ENCODE data around the gene ASB10. TPM values are rescaled to one million over a fixed set of nuclear protein-coding genes. Genes with fewer than 3 reads are reported as not detected.

ASB10 gene
- total and polyA plus RNA-seq, 2 of the 8 experiments (the other 6 are each of a cell fraction or from before 2014, with no cell fraction given) = not detected

GRCh38 chr7:151213826-151214225, 26.8 kb upstream of the ASB10 start:
- Histone ChIP-seq H3K18ac (ENCODE audit: extremely low read depth, low read length) (no peak overlapping the region), H3K14ac (ENCODE audit: insufficient read length) (no peak overlapping the region), H2BK120ac (replicated peaks; ENCODE audit: low read depth, low read length) (no peak overlapping the region), H3K9me3 (ENCODE audit: insufficient read depth in 2 of 2, low read depth in 1 of 2, low read length in 1 of 2) (no peaks in the 10 kb centered on the region), H3K9ac (replicated peaks in 1 of 4; ENCODE audit: extremely low read depth in 1 of 4, low read depth in 3 of 4, low read length in 3 of 4) (no peak overlapping the region), H2AK5ac (ENCODE audit: low read depth, low read length) (no peak overlapping the region), H3K56ac (replicated peaks; ENCODE audit: insufficient read length, low read depth, low read length) (no peak overlapping the region), H4K5ac (ENCODE audit: insufficient read length, low read depth, low read length) (no peak overlapping the region), H3K27me3 (replicated peaks in 1 of 4; ENCODE audit: control insufficient read depth in 3 of 4, extremely low read depth in 1 of 4, insufficient read depth in 3 of 4, low read length in 3 of 4) (no peaks in the 10 kb centered on the region), H3K4ac (replicated peaks; ENCODE audit: insufficient read length, low read depth, low read length) (no peak overlapping the region), H4K91ac (replicated peaks; ENCODE audit: insufficient read length, low read length) (no peak overlapping the region), H3K27ac (ENCODE audit: low read depth, low read length) (no peak overlapping the region), H3K23ac (ENCODE audit: insufficient read length) (no peak overlapping the region), H3K4me2 (ENCODE audit: insufficient read depth in 1 of 2, low read depth in 2 of 2, low read length in 2 of 2) (no peak overlapping the region), H2BK15ac (ENCODE audit: low read length) (no peak overlapping the region), H2BK5ac (ENCODE audit: low read depth, low read length) (no peak overlapping the region), H4K8ac (ENCODE audit: extremely low read depth, insufficient read depth, low read length) (no peak overlapping the region; the same call in 1 of the 2 replicates), H4K20me1 (replicated peaks in 1 of 2; ENCODE audit: control insufficient read depth in 1 of 2, insufficient read depth in 2 of 2, low read length in 2 of 2) (peaks cover 5 to 6% of the 10 kb centered on the region in 2 experiments), H3K4me1 (replicated peaks in 1 of 4; ENCODE audit: control insufficient read depth in 3 of 4, insufficient read depth in 4 of 4, low read length in 3 of 4) (peaks cover 0 to 6% (median 3%) of the 10 kb centered on the region in 4 experiments; a peak in 4 of 7 replicates), H3K23me2 (ENCODE audit: low read depth, low read length) (no peaks in the 10 kb centered on the region), H3K4me3 (ENCODE audit: extremely low read depth in 1 of 4, insufficient read depth in 2 of 4, low read depth in 3 of 4, low read length in 4 of 4) (no peak overlapping the region), H2BK20ac (ENCODE audit: low read length) (no peak overlapping the region), H3K79me2 (ENCODE audit: control insufficient read depth in 1 of 2, insufficient read depth in 2 of 2, low read length in 2 of 2) (no peaks in the 10 kb centered on the region), H2BK12ac (ENCODE audit: low read depth, low read length) (no peak overlapping the region), H2AFZ (ENCODE audit: low read length) (no peak overlapping the region), H3K79me1 (ENCODE audit: low read depth, low read length) (no peaks in the 10 kb centered on the region), H3K36me3 (ENCODE audit: control insufficient read depth in 2 of 4, insufficient read depth in 4 of 4, low read length in 3 of 4) (peaks cover 27 to 63% (median 47%) of the 10 kb centered on the region in 4 experiments)
- ChIA-PET CTCF (ENCODE audit: partially characterized antibody) (interaction anchor here (0.7 to 4.0 kb wide), 10 partner anchors 9 to 202 kb away, joined by 3 to 25 read pairs (median 4); partner anchors contain the start of gene GBX1), POLR2A (ENCODE audit: partially characterized antibody) (interaction anchor here (1.5 to 5.7 kb wide), 2 partner anchors 12 to 15 kb away, joined by 6 to 36 read pairs; partner anchors contain the start of gene ABCF2)
- FAIRE-seq = no peak
- no peak for DNase-seq (ENCODE audit: low read depth in 1 of 2, low spot score in 2 of 2)
- 98% methylated on average over 3 of the region's 3 CpGs; no CpG with 5 or more reads in 1 of the 2 experiments for WGBS, 2 experiments (ENCODE audit: extremely low coverage in 1 of 2, insufficient coverage in 1 of 2, insufficient read length in 1 of 2, insufficient replicate concordance in 2 of 2, low coverage in 1 of 2, low lambda C conversion rate in 2 of 2, missing lambda C conversion rate in 1 of 2)
- no peak for TF ChIP-seq ATF2 (IDR thresholded peaks at IDR 0.05; ENCODE audit: low read length)
- no peak for TF ChIP-seq TAF7 (optimal IDR thresholded peaks at IDR 0.05; ENCODE audit: borderline replicate concordance, low read depth, low read length)
- no peak for TF ChIP-seq ASH2L (IDR thresholded peaks at IDR 0.05; ENCODE audit: low read length)
- TF ChIP-seq, protein P1, sequence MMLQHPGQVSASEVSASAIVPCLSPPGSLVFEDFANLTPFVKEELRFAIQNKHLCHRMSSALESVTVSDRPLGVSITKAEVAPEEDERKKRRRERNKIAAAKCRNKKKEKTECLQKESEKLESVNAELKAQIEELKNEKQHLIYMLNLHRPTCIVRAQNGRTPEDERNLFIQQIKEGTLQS (IDR thresholded peaks at IDR 0.05; ENCODE audit: insufficient read depth, low read depth, low read length) = no peak
- TF ChIP-seq TBP (IDR thresholded peaks at IDR 0.05; ENCODE audit: low read depth, low read length) = no peak
- no peak for TF ChIP-seq CBX8 (IDR thresholded peaks at IDR 0.05; ENCODE audit: borderline replicate concordance, low read depth, low read length)
- TF ChIP-seq CTBP2 (IDR thresholded peaks at IDR 0.05; ENCODE audit: borderline replicate concordance, insufficient read depth, insufficient read length, low read length) = no peak
- no peak for TF ChIP-seq KDM5A (IDR thresholded peaks at IDR 0.05; ENCODE audit: low read length)
- TF ChIP-seq BCL11A (IDR thresholded peaks at IDR 0.05; ENCODE audit: low read depth in 2 of 2, low read length in 2 of 2) = no peak
